GM18511 (cell line): ENCODE data around the gene SARDH.

Source experiments
- ATAC-seq: cut with Tn5 transposase; IDR thresholded peaks from one replicate; pipeline ENCODE4 v1.9.1; 2021; ENCODE audit warnings: mild to moderate bottlenecking, moderate library complexity; ENCODE audit not compliant: unreplicated experiment

SARDH gene, protein sequence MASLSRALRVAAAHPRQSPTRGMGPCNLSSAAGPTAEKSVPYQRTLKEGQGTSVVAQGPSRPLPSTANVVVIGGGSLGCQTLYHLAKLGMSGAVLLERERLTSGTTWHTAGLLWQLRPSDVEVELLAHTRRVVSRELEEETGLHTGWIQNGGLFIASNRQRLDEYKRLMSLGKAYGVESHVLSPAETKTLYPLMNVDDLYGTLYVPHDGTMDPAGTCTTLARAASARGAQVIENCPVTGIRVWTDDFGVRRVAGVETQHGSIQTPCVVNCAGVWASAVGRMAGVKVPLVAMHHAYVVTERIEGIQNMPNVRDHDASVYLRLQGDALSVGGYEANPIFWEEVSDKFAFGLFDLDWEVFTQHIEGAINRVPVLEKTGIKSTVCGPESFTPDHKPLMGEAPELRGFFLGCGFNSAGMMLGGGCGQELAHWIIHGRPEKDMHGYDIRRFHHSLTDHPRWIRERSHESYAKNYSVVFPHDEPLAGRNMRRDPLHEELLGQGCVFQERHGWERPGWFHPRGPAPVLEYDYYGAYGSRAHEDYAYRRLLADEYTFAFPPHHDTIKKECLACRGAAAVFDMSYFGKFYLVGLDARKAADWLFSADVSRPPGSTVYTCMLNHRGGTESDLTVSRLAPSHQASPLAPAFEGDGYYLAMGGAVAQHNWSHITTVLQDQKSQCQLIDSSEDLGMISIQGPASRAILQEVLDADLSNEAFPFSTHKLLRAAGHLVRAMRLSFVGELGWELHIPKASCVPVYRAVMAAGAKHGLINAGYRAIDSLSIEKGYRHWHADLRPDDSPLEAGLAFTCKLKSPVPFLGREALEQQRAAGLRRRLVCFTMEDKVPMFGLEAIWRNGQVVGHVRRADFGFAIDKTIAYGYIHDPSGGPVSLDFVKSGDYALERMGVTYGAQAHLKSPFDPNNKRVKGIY

DNA sequence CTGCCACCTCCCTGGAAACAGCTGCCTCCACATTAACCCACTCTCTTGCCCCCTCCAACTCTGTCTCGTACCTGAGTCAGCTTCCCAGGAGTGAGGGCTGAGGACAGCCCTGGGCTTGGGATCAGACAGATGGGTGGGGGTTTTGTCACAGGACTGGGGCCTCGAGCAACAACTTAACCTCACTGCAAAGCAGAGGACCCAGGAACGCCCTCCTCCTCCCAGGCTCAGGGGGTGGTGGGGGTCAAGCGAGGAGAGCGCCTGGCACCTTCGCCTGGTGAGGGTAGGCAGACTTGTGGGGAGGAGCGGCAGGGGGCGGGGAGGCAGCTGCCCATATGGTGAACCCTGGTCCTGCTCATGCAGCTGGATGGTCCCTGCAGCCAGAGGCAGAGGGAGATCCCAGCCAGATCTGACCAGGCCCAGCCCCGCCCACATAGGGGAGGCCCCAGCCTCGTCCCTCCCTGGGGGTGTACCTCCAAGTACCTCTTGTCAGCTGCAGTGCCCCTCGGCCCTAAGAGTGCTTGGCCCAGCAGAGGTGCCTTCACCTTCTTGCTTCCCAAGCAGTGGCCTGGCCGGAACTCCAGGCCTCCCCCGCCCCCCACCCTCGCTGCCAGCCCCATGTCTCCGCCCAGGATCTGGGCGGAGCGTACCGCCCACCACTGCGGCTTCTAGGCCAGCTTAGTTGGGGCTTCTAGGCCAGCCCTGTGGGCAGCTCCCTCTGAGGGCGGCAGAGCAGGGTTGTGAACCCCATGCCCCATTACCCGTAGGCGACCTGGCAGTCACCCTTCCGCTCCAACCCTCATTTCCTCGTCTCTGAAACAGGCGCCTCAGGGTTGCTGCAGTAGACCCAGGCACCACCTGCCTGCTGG, at the start of gene SARDH:
SARDH (minus strand) TSS at position 579 of the 866 bp plus-strand sequence. CDS start 4,179 bp downstream, outside the sequence.
- peak; percentile 58 for ATAC-seq

DNA sequence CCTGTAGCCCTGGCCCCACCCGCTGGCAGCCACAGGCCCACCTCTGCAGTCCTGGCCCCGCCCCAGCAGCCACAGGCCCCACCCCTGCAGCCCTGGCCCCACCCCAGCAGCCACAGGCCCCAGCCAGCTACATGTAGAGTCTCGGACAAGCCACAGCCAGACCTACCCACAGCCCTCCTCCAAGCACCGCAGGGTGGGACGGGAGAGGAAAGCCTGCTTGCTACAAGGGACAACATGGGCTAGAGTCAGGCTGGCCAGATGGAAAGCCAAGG, 49.5 kb upstream of the SARDH start:
- ATAC-seq: peak; percentile 59

DNA sequence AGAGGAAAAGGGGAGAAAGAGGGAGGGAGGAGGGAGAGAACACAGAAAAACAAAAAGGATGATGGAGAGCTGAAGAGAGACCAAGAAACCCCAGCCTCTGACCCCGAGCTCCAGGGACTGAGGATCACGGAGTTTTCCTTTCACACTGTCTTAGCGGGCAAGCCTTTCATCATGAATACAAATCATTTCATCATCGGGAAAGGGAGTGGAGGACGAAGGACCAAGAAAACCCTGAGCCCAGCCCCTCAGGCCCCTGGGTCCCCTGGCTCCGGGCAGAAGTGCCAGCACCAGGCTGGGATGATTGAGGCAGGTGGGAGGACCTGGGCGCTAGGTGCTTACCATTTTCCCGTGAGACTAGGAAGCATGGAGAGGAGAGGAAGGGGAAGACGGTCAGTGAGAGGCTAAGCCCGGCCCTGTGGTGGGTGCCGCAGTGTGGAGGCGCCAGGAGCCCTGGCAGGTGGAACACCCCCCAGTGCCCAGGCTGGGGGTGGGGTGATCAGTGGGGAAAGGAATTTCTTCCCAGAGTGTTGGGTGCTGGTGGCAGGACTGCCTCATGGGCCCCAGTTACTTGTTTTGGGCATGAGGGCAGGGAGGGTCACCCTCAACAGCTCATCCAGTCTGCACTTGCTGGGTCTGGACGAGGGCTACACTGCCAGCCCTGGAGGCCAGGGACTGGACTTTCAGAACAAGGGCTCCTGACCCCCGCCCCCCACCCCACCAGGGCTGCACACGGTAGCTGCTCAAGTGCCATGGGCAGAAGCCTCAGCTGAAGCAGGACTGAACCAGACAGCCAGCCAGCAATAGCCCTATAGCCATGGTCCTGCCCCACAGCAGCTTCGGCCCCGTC, 49.0 kb upstream of the SARDH start:
- ATAC-seq: no peak

DNA sequence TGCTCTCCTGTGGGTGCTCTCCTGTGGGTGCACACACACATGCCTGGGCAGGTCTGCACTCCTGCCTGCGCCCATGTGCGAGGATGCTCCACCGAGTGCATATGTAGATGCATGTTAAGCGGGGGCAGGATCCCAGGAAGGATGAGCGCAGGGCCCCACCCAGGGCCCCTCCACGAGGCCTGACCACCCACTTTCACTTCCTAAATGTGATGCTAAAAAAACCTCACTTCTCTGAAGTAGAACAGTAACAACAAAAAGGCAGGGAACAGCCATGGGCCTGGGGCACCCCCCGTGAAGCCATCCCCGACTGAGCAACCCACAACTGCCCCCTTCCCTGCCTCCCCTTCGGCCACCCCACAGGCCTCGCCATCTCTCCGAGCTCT, 48.2 kb upstream of the SARDH start:
- ATAC-seq: peak; percentile 59

DNA sequence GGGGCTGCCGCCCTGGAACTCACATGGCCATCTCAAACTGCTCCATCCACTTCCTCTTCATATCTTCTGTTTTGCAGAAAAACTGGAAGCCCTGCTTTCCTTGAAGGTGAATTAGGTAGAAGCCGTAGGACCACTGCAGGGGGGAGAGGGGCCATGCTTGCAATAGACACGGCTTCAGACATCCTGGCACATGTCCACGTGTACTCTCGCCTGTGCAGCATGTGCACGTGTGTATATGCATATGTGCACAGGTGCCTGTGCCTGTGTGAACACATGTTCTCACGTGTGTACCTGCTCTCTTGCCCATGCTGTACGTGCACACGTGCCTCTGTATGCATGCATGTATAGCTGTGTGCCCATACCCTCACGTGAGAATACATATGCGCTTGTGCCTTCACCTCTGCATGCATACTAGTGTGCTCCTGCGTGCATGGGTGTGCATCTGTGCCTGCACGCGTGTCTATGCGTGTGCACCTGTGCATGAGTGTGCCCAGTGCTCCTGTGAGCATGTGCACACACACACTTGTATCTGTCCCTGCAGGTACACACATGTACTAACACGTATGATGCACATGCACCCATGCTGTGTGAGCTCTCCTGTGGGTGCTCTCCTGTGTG, 47.7 kb upstream of the SARDH start:
- no peak for ATAC-seq

DNA sequence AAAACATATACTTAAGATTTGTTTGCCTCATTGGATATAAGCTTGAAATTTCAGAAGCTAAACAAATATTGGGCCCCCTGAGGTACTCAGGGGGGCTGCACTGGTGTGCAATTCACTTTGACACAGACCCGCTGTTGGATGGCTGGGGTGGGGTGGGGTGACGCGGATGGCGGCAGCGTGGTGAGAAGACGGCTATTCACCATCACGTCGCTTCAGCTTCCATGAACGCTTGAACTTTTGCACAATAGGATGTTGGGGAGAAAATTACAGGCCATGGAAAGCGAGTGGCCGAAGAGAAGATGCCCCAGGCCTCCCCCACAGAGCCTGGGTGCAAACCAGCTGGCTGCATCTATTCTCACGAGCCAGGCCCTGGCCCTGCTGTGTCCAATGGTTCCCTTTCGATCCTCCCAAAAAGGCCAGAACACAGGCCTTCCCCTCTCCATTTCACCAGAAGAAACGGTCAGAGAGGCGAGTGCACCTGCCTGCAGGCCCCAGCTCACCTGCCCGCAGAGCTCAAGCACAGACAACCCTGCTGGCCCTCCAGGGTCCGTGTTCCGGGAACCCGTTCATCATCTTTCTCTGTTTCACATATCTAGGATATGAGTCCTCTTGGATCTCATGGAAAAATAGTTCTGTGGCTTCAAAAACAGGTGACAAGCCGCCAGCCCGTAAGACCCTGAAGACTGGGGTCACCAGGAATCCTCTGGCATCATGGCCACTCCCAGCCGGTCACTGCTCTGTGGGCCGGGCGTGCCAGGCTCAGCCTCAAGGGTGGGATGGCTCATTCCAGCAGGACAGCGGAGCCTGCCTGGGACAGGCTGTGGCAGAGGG, 46.8 kb upstream of the SARDH start:
- ATAC-seq: no peak

DNA sequence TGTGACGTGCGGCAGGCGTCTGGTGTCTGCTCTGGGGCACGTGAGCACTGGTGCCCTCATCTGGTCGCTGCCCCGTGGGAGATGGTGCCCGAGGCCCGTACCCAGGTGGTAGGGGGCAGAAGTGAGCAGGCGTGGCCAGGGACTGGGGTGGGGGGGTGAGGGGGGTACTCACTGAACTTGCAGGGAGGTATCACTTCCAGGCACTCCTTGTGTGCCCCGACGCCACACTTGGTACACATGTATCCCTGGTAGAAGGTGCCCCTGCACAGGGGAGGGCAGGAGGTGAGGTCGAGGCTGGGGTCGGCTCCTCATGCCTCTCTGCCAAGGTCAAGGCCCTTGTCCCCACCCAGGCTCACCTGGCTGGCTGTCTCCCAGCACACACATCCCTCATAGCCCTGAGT, 45.2 kb upstream of the SARDH start:
- ATAC-seq: no peak

DNA sequence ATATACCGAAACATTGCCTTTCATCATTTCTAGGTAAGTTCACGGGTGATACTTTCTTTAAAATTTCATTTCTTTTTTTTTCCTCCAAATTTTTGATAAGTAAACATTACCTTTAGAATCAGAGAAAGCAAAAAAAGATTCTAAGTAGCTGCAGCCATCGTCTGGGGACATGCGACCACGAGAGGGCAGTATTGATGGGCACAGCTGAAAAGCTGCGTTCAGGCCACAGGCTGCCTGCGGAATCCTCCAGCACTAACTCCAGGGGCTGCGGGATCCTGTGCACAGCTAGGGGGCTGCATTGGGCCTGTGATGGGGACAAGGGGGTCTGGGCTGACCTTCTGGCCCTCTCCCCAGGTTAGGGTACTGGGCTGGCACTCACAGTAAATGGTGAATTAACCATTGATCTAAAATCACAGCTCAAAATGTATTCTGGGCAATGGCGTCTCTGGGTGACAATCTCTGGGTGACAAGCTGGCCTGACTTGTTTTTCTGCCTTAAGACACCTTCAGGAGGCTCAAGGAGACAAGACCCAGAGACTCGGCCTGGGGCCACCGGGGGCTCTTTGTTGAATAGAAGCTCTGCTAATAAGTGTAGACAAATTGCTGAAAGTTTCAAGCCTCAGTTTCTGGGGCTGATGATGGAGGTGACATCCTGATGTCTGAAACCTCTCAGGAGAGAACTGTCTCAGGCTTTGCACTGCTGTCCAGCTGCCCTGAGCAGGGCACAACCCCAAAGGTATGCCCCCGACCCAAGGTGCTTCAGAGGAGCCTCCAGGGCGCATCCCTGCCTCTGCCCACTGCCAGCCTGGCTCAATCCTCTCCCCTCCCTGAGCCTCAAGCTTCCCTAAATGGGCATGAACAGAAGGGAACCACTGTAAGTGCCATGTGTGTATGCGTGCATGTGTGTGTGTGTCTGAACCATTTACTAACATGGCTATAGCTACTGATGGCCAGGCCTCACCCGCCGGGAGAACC, 44.3 kb upstream of the SARDH start:
- ATAC-seq: no peak

DNA sequence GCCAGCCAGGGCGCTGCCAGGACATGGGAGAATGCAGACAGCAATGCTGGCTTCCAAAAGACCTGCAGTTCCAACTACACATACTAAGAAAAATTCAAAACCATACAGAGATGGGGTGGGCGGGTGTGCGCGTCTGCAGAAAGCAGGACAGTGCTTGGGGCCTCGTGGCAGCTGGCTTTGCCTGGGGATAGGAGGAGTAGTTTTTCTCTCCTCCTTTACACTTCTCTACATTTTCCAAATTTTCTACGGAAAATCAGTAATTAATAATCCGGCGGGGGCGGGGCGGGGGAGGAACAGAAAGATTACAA, 43.6 kb upstream of the SARDH start:
- no peak for ATAC-seq

DNA sequence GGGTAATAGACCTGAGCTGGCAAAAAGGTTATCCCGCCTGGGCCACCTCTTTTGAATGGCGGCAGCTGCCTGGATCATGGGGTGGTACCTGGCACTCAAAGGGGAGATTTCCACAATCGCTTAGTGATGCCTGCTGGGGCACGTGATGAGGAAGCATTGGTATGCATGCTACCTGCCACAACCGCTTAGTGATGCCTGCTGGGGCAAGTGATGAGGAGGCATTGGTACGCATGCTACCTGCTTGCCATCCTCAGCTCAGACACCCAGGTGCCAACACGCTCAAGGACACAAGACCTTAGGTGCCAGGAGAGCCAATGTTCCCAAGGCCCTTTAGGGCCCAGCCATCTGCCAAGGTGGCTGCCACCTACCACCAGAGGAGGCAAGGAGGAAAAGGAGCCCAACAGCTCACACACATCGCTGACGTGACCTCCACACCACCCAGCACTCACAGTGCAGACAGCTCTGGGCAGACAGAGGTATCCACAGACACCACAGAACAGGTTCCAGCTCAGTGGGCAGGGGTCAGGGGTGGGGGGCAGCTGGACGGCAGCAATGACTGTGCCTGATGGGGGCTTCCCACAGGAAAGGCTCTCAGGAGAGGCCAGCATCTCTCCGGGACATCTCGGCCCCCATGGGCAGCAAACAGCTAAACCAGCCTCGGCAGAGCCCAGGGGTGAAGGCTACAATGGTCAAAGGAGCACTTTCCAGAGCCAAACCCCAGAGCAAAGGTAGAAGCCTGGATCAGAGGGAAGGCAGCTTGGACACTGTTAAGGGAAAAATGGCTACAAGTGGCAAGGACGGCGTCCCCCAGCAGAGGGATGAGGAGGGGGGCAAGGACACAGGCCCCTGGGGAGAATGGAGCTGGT, 43.0 kb upstream of the SARDH start:
- ATAC-seq: no peak

DNA sequence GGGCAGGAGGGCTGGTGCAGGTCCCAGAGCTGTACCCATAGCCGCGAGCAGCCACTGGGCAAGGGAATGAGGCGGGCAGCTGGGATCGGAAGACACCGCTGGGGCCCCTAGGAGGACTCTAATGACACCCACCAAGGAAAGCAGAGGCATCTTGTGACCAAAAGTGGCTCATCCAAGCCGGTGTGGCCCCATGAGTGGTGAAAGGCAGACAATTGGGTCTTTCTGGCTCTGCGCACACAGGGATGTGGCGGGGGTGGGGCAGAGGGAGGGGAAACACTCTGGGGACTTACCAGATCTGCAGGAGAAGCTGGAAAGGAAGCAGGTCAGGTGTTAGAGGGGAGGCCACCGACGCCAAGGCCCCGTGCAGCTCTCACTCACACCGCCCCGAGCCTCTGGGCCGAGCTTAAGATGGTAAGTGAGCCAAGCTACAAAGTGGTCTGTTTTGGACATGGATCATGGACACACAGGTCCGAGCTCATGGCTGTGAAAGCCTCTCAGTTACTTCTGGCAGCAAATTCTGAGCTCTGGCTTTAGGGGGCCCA, 42.3 kb upstream of the SARDH start:
- ATAC-seq: no peak

DNA sequence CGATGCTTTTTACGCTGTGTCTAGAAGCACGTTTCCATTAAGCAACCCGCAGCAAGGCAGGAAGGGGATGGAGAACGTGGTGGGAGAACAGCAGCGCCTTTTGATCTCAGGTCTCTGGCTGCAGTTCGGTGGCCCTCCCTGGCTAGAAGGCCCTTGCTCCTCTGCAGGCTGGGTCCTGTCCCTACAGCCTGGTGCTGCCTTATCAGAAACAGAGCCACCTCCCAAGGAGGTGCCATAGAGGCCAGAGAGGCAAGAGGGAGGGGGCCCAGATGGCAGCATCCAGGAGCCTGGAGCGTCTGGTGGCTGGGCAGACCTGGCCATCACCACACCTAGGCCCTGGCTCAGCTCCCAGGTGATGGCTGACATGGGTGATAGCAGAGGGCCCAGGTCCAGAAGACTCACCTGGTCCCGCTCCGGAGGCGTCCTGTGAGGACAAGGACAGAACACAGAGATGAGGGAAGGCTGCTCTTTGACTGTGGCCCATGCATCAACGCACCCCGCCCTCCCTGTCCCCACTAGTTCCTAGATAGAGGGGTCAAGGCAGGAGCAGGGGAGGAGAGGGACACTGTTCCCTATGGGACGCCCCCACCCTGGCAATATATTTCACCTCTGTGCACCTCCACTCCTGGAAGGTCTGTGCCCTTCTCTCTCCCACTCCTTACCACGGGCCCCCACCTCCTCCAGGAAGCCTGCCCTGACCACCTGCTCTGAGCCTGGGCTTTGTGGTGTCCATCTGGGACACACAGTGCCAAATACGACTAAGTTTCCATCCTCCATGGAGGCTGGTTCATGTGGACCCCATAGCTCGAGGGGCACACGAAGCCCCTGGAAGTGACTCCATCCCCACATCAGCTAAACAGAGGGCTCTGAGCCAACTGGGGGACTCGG, 41.6 kb upstream of the SARDH start:
- no peak for ATAC-seq

DNA sequence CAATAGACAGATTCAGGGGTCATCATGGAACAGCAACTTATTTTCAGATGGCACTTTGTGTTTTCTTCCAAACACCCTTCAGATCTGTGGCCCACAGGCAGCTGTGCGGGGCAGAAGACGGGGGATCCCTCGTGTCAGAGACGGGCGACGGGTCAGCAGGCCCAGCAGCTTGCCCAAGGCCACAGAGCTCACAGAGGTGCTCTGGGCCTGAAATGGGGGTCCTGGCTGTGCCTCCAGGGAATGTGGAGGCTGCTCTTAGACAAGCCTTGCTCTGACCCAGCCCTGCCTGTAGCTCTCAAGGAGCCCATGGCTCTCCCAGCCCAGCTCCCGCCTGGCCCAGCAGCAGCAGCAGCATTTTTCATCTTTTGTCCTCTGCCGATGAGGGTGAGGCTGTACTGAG, 40.9 kb upstream of the SARDH start:
- ATAC-seq: no peak

DNA sequence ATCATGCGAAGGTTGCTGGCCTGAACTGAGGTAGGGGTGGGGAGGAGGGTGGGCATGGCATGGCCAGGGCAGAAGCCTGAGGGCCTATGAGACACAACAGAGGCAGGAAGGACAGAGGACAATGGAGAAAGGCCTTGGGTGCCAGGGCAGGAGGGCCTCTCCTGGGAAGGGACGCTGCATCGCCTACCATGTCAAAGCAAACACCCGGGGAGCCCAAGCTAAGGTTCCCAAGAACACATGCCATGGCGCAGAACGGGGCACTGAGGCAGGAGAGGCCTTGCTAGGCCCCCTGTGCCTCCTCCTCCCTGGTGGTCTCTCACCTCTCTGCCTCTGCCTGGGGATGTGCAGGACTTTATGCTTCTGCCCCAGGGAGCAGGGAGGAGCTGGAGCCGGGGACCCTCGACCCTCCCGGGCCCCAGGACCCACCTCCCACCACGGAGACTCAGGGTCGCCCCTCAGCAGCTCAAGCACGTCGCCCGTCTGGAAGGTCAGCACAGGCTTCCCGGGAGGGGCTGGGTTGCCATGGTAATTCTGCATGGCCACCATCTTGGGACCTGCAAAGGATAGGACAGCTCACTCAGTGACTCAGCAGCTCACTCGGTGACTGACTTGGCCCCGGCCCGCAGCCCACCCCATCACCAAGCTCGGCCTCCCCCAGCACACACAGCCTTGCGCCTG, 40.3 kb upstream of the SARDH start:
- no peak for ATAC-seq

DNA sequence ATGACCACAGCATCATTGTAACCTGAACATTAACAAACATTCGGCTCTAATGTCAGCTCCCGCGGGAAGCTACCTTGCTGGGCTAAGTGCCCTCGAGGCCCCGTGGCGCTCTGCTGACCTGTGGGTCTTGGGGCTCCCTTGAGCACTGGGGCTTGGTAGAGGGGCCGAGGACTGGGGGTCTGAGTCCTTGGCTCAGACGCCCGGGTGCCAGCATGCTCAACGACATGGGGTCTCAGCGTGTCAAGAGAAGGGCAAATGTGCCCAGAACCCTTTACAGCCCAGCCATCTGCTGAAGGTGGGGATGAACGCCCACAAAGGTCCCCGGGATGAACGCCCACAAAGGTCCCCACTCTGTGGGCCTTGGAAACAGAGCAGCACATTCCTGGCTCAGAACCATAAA, 39.7 kb upstream of the SARDH start:
- ATAC-seq: no peak
